Left forelimb (tissue), 1 donor: ENCODE measurements around the gene EVL.

Experiments used
- DNase-seq: peaks from one replicate; pipeline ENCODE4 v3.0.0-alpha.2; 2018; ENCODE audit warnings: low spot score

EVL gene

DNA sequence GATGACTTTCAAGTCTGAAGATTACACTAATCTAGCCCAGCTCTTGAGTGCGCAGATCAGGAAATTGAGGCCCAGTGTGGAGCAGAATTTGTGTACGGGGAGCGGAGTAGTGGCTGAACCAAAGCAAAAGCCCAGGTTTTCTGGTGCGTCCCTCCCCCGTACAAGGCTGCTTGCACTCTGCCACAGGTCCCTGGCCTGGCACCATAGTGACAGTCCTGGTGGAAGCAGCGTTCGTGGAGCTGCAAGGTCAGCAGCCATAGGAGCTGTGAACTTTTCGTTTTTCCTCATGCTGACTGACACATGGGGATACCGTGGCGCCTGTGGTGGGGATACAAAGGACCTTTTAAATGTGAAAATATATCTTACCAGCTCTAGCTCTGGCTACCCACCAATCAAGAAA, 1.7 kb downstream of the EVL start:
- no peak for DNase-seq

DNA sequence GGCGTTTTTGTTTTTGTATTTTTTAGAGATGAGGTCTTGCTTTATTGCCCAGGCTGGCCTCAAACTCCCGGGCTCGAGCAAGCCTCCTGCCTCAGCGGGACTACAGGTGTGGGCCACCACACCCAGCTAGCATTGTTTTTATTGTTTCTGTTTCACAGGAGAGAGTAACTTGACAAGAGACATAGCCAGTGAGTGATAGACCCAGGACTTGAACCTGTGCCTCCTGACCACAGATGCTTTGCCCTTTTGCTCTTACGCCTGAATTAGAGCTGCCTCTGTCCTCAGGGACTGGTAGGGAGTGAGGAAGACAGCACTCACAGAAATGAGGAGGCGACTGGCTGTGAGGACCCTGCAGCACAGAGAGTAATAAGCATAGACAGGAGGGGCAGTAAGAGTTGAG, 2.3 kb downstream of the EVL start:
- DNase-seq = no peak

DNA sequence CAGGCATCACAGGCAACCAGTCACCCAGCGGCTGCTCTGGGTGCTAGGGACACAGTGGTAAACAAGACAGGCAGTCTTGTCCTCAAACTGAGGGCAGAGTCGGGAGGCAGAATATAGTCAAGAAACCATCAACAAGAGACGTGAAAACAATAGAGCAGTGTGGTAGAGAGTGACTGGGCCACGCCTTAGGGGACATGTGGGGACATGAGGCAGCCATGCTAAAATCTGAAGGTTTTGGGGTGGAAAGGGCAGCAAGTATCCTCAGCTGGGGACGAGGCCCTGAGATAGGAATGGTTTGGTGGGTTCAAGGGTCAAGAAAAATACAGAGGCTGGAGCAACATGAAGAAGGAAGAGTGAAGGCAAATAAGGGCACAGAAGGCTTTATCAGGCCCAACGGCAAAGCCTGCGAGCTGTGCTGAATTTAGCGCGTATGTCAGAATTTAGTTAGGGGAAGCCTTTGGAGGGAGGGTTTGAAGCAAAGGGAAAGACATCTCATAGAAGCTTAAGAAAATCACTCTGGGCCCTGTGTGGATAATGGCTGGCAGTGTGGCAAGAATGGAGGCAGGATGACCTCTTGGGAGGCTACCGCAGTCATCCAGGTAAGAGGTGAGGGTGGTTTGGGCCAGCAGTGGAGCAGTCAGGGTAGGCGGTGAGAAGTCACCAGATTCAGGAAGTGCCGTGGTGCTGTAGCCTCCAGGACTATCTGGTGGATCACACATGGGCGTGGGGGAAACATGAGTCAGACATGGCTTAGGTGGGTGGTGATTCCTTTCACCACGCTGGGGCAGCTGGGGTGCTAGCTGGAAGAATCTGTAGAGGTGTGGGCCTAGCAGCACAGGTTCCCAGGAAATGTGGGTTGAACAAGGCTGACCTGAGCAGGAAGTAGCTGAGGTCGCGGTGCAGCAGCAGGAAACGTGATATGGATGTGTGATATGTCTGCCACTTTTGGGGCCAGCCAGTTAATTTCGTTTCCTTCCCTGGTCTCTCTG, 3.0 kb downstream of the EVL start:
- no peak for DNase-seq

DNA sequence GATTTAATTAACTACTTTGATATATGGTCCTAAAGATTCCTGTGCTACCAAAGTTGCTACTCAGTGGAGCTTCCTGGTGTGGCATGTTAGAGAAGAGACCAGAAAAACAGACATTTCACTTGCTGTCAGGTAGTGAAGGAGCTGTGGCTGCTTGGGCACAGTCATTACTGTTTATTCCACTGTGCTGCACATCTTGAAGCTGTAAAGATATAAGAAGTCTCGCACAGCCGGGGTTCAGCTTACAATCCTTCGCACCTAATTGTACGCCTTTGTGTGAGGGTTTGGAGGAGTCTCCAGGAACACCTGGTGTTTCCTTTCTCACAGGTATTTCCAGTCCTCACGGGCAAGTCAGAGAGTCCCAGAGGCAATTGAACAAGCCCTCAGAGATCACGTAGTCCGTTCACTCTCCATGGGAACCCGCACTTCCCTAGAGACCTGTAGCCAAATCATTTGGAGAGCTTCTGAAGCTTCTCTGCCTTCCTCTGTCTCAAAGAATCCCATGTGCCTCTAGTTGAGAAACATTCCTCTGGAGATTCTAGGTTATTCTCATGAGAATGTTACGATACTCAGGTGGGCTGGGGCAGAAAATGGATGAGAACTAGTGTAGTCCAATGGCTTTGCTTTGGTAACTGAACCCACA, 4.1 kb downstream of the EVL start:
- no peak for DNase-seq

DNA sequence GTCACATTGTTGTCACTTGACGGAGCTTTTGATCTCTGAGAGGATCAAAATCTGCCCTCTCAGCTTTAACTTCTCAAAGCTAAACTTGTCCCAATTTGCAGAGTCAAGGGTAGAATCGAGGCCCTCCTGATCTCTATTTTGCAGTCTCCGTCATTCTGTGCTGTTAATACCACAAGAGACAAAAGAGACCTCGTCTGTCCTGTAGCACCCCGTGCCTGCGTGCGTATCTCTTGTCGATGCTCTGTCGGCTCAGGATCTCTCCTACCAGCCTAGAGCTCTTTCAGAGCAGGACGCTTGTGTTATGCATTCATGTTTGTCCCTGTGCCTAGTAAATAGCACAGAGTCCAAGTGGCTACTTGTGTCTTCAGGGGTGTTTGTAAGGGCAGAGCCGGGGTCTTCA, 5.1 kb downstream of the EVL start:
- DNase-seq = no peak

DNA sequence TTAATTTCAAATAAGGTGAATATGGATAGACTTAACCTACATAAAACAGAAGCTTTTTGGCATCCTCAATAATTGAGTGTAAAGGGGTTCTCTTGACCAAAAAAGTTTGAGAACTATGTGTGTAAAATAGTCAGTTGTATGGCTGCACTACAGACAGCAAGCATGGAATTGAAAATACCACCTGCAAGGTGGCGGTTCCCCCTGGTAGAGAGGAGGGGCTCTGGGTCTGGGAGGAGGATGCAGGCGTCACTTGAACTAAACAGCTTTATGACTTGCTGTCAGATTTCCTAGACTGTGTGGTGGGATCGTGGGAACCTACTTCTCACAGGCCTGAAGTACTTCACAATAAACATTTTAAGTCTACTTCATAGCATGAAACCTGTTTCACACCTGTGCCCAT, 6.3 kb downstream of the EVL start:
- DNase-seq = no peak

DNA sequence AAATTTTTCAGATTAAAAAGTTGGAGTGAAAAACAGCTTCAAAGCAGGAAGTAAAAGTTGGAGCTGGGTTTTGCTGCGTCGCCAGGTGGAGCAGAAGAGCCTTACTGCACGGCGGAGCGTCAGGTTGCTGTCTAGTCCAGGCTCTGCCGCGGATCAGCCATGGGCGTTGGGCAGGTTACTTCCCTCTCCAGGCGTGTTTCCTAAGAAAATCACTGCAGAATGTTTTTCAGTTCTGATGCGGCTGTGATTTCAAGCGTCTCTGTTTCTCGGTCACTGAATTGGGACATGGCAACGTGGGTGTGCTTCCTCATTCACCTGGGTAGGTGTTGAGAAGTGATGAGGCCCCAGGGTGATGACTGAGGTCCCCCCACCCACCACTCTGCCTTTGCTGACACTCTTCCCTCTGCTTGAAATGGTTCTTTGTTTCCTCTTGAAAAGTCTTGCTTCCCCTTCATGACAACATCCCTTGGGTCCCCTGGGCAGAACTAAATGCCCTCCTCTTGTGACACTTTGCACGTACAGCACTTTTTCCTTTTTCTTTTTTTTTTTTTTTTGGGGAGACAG, 7.6 kb downstream of the EVL start:
- no peak for DNase-seq

DNA sequence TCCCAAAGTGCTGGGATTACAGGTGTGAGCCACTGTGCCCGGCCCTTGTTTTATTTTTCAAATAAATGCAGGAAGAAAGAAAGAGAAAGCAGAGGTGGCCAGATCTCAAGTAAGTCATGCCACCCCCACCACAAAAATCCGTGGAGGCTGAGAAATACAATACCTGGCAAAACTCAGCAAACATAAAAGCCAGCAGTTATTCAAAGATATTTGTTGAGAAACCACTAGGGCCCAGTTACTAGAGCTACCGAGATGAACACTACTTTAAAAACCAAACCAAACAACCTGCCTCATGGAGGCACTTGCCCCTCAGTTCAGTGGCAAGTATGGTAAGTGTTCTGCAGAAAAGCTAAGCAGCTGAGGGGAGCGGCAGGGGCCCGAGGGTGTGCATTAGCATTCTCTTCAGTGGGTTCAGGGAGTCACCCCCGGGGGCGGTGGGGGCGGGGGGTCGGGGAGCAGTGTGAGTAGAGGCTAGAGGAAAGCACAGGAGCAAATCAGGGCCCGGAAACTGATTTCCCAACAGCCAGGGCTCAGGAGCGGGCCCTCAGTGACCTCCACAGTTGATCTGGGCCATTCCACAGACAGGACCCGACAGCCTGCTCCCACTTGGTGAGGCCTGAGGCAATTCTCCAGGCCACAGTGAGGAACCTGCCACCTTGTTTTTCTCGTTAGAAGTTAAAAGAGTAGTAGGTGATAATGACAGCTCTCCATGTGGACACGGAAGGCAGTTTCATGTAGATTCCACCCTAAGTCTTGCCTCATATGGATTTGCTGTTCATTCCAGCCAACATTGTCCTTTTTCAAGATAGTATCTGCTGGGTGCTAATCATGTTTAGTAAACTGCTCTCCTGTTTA, 8.6 kb downstream of the EVL start:
- DNase-seq = no peak

DNA sequence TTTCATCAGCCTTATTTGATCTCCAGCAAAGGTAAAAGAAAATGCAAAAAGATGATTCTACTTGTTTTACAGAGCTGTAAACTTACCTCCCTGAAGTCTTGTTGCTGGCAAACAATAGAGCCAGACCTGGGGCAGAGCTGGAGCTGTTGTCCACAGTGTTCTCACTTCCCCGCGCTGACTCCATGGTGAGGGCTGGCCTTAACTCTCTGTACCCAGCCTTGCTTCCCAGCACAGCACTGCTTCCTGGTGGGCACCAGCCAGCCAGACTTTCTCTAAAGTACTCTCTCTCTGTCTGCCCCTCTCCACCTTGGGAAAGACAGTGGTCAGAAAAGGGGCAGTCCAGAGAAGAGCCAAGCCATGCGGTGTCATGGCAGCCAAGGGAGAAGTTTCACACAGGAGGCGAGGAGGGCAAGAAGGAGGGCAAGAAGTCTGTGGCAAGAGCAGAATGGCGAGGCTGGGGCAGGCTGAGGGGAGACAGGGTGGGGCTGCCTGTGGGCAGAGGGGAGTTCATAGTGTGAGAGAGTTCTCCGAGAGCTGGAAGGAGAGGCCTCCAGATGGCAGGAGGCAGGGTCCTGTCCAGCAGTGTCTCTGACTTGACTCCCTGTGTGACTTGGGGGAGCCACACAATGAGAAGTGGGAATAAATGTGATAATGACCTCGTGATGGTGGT, 9.3 kb downstream of the EVL start:
- no peak for DNase-seq

DNA sequence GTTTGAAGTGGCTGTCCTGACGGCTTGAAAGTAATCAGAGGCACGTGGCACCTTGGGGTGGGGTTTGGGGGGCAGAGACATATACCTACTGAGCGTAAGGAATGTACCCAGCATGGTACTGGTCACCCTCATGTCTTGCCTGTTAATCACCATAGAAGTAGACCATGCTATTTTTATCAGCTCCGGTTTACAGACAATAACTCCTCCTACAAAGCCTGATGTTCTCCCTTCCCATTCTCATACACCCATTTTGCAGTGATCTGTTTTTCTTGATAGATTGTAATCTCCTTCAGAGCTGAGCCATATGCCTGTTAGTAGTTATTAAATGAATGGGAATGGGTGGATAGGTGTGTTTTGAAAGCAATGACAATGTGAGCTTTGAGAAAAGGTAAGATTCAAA, 10.5 kb downstream of the EVL start:
- DNase-seq = no peak

DNA sequence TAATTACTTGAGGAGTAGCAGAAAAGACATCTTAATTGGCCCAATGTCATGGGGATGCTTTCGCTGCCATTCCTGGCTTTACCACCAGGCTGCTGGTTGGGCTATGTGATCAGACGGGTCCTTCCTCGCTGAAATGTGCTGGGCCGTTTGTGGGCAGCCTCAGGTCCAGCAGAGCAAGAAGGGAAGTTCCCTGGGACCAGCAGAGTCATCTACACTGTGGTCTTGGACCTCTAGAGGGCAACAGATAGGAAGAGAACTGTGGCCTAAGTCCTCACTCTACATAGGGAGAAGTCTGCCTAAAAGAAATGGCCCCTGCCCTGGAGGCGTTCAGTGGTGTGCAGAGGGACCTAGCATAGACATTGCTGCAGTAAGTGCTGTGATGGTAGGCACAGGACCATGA, 10.9 kb downstream of the EVL start:
- DNase-seq = peak; percentile 38

DNA sequence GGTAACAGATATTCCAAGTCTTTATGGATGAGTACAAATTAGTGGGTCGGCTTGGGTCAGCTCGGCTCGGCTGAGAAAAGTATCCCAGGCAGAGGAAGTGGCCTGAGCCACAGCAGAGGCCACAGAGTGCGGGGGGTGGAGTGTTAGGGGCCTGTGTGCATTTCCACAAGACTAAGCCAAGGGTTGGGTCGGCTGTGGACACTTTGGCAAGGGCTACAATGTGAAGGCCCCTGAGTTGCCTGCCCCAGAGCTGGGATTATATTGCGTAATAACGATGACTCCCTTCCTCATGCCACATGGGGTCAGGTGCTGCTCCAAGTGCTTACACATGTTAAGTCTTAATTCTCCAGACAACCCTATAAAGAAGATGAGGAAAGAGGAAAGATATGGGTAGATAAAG, 11.4 kb downstream of the EVL start:
- DNase-seq = peak; percentile 62

DNA sequence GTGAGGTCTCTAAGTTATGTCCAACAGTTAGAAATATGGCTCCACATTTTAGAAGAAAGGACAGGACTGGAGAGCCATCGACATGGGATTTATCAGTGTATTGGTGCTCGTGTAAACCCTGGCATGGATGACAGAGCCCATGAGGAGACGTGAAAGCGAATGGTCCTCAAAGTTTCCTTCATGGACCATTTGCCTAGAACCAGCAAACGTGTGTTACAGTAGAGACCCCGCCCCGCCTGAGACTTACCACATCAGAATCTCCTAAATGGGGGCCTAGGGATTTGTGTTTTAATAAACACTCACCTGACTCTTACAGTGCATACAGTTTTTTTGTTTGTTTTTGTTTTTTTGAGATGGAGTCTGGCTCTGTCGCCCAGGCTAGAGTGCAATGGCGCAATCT, 12.2 kb downstream of the EVL start:
- DNase-seq = peak; percentile 18

DNA sequence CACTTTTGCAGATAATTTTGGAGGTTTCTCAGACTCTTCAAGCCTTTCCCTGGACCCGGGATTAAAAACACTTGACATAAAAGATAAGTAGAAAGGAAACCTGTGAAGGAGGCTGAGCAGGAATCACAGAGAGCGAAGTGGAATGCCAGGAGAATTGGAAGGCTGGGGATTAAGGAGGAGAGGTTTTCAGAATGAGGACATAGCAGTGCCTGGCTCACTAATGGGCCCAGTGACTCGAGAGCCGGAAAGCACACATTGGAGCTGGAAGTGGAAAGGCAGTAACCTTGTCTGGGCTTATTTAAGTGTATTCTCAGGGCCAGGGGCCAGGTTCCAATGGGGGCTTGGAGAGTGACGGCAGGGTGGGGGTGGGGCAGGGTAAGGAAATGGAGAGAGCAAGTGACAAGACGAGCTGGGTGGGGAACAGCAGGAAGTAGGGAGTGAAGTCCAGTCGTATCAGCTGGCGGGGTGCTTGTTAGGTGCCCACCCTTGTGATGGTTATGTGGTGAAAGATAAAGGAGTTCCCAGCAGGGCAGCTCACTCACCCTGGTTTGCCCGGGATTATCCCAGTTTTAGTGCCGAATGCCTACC, 13.1 kb downstream of the EVL start:
- DNase-seq = peak; percentile 59

DNA sequence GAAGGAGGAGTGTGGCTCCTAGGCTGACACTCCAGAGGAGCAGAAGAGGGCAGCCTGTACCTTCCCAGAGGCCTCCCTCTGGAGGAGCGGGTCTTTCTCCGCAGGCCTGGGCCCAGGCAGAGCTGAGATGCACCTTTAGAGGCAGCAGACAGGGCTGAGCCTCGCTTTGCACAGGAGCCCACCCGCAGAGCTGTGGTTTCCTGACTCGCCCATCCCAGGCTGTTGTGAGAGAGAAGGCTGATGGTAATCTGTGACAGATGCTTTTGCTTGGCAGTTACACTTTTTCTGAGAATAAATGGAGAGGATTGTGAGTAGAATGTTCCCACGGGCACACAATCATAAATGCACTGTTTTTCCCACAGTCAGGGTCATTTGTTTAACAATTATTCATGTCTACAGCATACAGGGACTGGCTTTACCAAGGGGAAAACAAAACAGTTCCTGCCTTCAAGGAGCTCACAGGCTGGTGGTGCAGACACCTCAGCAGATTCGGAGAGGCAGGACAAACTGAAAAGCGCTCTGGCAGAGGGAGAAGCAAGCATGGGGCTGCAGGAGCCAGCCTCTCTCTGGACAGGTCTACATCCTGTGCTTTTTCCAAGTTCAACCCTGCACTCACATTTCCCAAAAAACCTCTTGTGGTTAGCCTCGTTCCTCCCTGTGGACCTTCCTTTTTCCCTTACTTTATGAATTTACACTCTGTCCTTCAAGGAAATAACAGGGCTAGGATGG, 13.9 kb downstream of the EVL start:
- peak; percentile 65 for DNase-seq

DNA sequence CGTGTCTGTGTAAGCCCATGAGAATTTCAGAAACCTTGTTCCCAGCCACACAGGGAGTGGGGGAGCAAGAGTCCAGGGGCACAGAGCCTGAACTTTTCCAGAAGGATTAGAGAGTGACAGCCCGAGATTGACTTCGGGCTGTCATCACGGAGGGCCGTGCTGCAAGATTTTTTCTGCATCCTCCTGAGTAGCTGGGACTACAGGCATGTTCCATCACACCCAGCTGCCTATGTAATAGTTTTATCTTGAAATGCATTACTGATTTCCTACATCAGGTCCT, 14.4 kb downstream of the EVL start:
- DNase-seq = no peak

DNA sequence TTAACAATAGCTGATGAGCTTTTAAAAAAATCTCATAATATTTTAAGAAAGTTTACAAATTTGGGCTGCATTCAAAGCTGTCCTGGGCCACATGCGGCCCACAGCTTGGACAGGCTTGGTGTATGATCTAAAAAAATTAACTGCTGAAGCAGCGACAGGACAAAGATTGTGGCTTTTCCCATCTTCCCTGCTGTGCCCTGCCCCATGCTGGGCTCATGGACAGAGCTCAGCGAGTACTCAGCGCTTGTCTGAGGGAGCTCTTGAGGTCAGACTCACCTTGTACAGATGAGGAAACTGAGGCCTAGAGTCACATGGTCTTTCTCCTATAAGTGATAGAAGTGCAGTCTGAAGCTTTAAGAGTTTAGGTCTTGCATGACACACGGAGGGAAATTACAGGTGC, 15.0 kb downstream of the EVL start:
- peak; percentile 18 for DNase-seq

DNA sequence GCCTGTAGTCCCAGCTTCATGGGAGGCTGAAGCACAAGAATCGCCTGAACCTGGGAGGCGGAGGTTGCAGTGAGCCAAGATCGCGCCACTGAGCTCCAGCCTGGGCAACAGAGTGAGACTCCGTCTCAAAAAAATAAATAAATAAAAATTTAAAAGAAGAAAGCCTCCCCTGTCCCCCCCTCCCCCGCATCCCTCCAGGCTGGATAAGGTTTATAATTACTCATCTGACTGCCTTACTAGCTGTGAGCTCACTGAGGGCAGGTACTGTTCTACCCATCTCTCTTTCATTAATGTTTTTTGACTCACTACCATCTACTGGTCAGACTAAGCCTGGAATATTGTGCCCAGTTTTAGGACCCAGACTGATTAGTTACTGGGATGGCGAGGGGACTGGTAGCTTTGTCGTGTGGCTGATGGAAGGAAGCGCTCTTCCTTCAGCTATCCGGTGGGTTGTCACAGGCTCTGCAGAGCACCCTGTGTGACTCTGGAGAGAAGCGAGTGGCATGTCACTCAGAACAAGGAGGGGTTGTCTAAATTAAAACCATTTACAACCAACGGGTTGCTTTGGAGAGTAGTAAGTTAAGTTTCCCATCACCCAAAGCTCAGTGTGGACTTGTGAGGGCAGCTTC, 16.9 kb downstream of the EVL start:
- peak; percentile 12 for DNase-seq

DNA sequence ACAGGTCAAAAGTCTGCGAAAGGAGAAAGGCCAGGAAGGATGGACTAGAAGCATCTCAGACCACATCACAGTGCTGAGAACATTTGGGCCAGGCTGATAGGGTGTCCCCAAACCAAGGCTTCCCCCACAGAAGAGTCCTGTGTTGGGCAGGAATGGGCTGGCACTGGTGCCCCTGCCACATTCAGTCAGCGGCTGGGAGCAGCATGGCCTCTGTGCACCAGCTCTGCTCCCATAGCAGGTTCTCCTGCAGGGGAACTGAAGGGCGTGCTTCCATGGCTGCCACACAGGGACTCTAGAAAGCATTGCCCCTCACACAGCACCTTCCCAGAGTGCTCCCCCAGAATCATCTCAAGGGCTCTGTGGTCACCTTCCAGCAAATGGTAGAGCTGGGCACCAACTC, 17.5 kb downstream of the EVL start:
- DNase-seq = peak; percentile 55

DNA sequence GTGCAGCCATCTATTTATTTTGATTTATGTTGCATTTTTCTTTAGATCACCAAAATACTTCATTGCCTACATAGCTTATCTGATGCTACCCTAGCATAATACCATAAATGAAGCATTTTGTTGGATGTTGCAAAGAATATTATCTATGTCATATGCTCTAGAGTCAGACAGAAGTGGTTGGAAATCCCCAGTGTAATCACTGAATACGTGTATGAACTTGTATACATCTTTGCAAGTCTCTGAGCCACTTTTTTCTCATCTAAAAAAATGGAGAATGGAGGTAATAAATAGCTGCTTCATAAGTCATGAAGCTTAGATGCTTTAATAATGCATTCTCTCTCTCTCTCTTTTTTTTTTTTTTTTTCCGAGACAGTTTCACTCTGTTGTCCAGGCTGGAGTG, 18.5 kb downstream of the EVL start:
- no peak for DNase-seq
